ENCODE data around the gene CD300A. TPM values are rescaled to one million over a fixed set of nuclear protein-coding genes. Genes with fewer than 3 reads are reported as not detected.

The CD300A gene
- total and polyA plus RNA-seq, 2 of the 4 experiments (the other 2 are of a cell fraction) = not detected

- ChIA-PET CTCF (no interaction called here), POLR2A (ENCODE audit: unreplicated experiment) (no interaction called here)
- Histone ChIP-seq H2AK9ac (replicated peaks; ENCODE audit: low read depth, low read length, poor library complexity) (no peak overlapping the region), H3K27me3 (ENCODE audit: control insufficient read depth, insufficient read depth, low read length) (no peaks in the 10 kb centered on the region), H2AFZ (replicated peaks; ENCODE audit: low read length, poor library complexity) (no peak overlapping the region), H3K4me1 (ENCODE audit: control insufficient read depth, insufficient read depth, low read length) (no peaks in the 10 kb centered on the region), H3K4ac (ENCODE audit: low read depth, low read length) (no peak overlapping the region), H4K5ac (ENCODE audit: low read depth, low read length) (no peak overlapping the region), H4K8ac (ENCODE audit: low read depth in 2 of 2, low read length in 2 of 2) (no peak overlapping the region), H2BK15ac (ENCODE audit: low read depth, low read length) (no peak overlapping the region), H3K79me1 (ENCODE audit: low read depth in 1 of 2, low read length in 2 of 2) (no peaks in the 10 kb centered on the region), H3K4me3 (ENCODE audit: insufficient read depth, low read depth, low read length) (no peak overlapping the region), H3K27ac (ENCODE audit: insufficient read depth, low read length) (no peak overlapping the region), H3K9ac (ENCODE audit: low read depth, low read length) (no peak overlapping the region), H2BK20ac (ENCODE audit: low read depth, low read length) (no peak overlapping the region), H3K14ac (replicated peaks; ENCODE audit: low read depth, low read length) (no peak overlapping the region), H4K91ac (ENCODE audit: insufficient read depth, low read depth, low read length) (no peak overlapping the region), H3K56ac (ENCODE audit: extremely low read depth, insufficient read depth, low read length) (no peak overlapping the region), H4K20me1 (ENCODE audit: insufficient read depth, low read length) (no peaks in the 10 kb centered on the region), H3K9me1 (ENCODE audit: insufficient read depth, low read length) (no peaks in the 10 kb centered on the region), H3K36me3 (ENCODE audit: control insufficient read depth, insufficient read depth, low read length) (no peaks in the 10 kb centered on the region), H3K18ac (ENCODE audit: low read depth, low read length) (no peak overlapping the region), H3K23ac (ENCODE audit: low read depth, low read length) (no peak overlapping the region), H3K4me2 (ENCODE audit: low read depth, low read length) (no peak overlapping the region), H3K9me3 (ENCODE audit: control insufficient read depth, insufficient read depth, low read length) (peaks cover 20% of the 10 kb centered on the region), H2BK120ac (ENCODE audit: low read depth, low read length) (no peak overlapping the region), H2AK5ac (ENCODE audit: low read depth, low read length) (no peak overlapping the region), H2BK5ac (ENCODE audit: low read depth, low read length, poor library complexity, severe bottlenecking) (no peak overlapping the region)
- no TSS peak for BruUV-seq (replicated peaks)
- in situ Hi-C loops (cut with MboI; ENCODE audit: low sequenced_read_pairs) = no loop called here
- no peak for TF ChIP-seq FOS (IDR thresholded peaks at IDR 0.05; ENCODE audit: low read depth, low read length)
- ATAC-seq (ENCODE audit: low read depth) (no peak), DNase-seq (no peak)
- 54% methylated on average over 6 of the region's 14 CpGs; no CpG with 5 or more reads in 1 of the 2 experiments for WGBS, 2 experiments (ENCODE audit: extremely low coverage in 2 of 2, insufficient read length in 1 of 2)
- dilution Hi-C loops (cut with HindIII; ENCODE audit: low sequenced_read_pairs, unreplicated experiment) = no loop called here
- intact Hi-C loops (cut with micrococcal nuclease) = no loop called here
These were observed 41.8 kb upstream of the CD300A start for GRCh38 chr17:74424657-74425056.

Measured in IMR-90 (cell line).